Lower lobe of right lung (tissue), 2 donors: Measurements from ENCODE around the gene CNOT2. TPM values are rescaled to one million over a fixed set of nuclear protein-coding genes. Genes with fewer than 3 reads are reported as not detected.

ENCODE experiments used
- ATAC-seq, 2 donors: fragments of 200-7000 bp; cut with Tn5 transposase; one replicate each; pipeline ENCODE4 v1.9.1; 2020 to 2022; ENCODE audit warnings: mild to moderate bottlenecking in 2 of 2, moderate library complexity in 2 of 2
- DNase-seq: peaks from one replicate; pipeline ENCODE4 v3.0.0-alpha.2; 2020
- H3K27ac ChIP-seq: fragments of 200-600 bp; one replicate; pipeline ENCODE4 v1.8.0; 2022
- H3K27me3 ChIP-seq: fragments of 200-600 bp; one replicate; pipeline ENCODE4 v1.8.0; 2022; ENCODE audit warnings: low read depth
- H3K36me3 ChIP-seq: fragments of 200-600 bp; one replicate; pipeline ENCODE4 v1.8.0; 2022; ENCODE audit warnings: mild to moderate bottlenecking
- H3K4me1 ChIP-seq: fragments of 200-600 bp; one replicate; pipeline ENCODE4 v1.8.0; 2022
- H3K4me3 ChIP-seq: fragments of 200-600 bp; one replicate; pipeline ENCODE4 v1.8.0; 2022; ENCODE audit warnings: mild to moderate bottlenecking
- H3K9me3 ChIP-seq: fragments of 200-600 bp; one replicate; pipeline ENCODE4 v1.8.0; 2022
- CTCF ChIP-seq: fragments of 200-600 bp; IDR thresholded peaks from one replicate; pipeline ENCODE4 v1.8.0; 2022; ENCODE audit warnings: antibody characterized with exemption, mild to moderate bottlenecking
- intact Hi-C: fragments of 100-400 bp; cut with DNase I; formaldehyde crosslinking; loops from one replicate; pipeline ENCODE4 v1.11.0; 2022
- total RNA-seq: library from RNA; stranded (reverse); fragmentation: NEBNext Ultra II Directional; extraction: Animal tissue kit (Norgen Biotek cat#: 25700); gene quantifications from one replicate; pipeline ENCODE4 v1.2.1, GENCODE V29; 2021
- donor health status: DM: no; HTN: yes; CAD: no; lungs with severe emphysema.

CNOT2 gene
- total RNA-seq, 1 donor from 2014 or later: 66.2 TPM

- H3K36me3 ChIP-seq: no peaks in the 10 kb centered on the region
- peak in 1 of 2 donors; percentile 62 for ATAC-seq
- no peak for DNase-seq
- intact Hi-C loops: no loop called here
- no peaks in the 10 kb centered on the region for H3K9me3 ChIP-seq
- no peak overlapping the region for H3K27ac ChIP-seq
- no peak overlapping the region for H3K4me3 ChIP-seq
- TF ChIP-seq CTCF: no peak
- H3K27me3 ChIP-seq: no peaks in the 10 kb centered on the region
- H3K4me1 ChIP-seq: no peaks in the 10 kb centered on the region
Observed at GRCh38 chr12:70317781-70318180, 74.5 kb downstream of the CNOT2 start.

GRCh38 chr12:70319605-70320004 is 76.4 kb downstream of the CNOT2 start:
- H3K27ac ChIP-seq: no peak overlapping the region
- no peak overlapping the region for H3K4me3 ChIP-seq
- no peaks in the 10 kb centered on the region for H3K27me3 ChIP-seq
- peaks cover 4% of the 10 kb centered on the region for H3K36me3 ChIP-seq
- no peak for TF ChIP-seq CTCF
- ATAC-seq: no peak
- no peak for DNase-seq
- H3K9me3 ChIP-seq: no peaks in the 10 kb centered on the region
- intact Hi-C loops: no loop called here
- H3K4me1 ChIP-seq: no peaks in the 10 kb centered on the region

- Histone ChIP-seq H3K4me3 (no peak overlapping the region), H3K9me3 (no peaks in the 10 kb centered on the region), H3K27me3 (no peaks in the 10 kb centered on the region), H3K27ac (no peak overlapping the region), H3K36me3 (peaks cover 4% of the 10 kb centered on the region), H3K4me1 (no peaks in the 10 kb centered on the region)
- ATAC-seq: no peak
- intact Hi-C loops: no loop called here
- no peak for DNase-seq
- no peak for TF ChIP-seq CTCF
Observed at GRCh38 chr12:70321191-70321590, 78.0 kb downstream of the CNOT2 start.

GRCh38 chr12:70327541-70327940 is 84.3 kb downstream of the CNOT2 start:
- intact Hi-C loops: no loop called here
- no peak for DNase-seq
- H3K27ac ChIP-seq: no peak overlapping the region
- no peaks in the 10 kb centered on the region for H3K9me3 ChIP-seq
- no peaks in the 10 kb centered on the region for H3K27me3 ChIP-seq
- no peak for ATAC-seq
- H3K4me3 ChIP-seq: no peak overlapping the region
- peaks cover 9% of the 10 kb centered on the region for H3K36me3 ChIP-seq
- TF ChIP-seq CTCF: no peak
- H3K4me1 ChIP-seq: no peaks in the 10 kb centered on the region

GRCh38 chr12:70329728-70330127 is 86.5 kb downstream of the CNOT2 start:
- no peak for ATAC-seq
- Histone ChIP-seq H3K36me3 (peaks cover 5% of the 10 kb centered on the region), H3K27me3 (no peaks in the 10 kb centered on the region), H3K9me3 (no peaks in the 10 kb centered on the region), H3K27ac (no peak overlapping the region), H3K4me1 (no peaks in the 10 kb centered on the region), H3K4me3 (no peak overlapping the region)
- intact Hi-C loops: no loop called here
- TF ChIP-seq CTCF: no peak
- no peak for DNase-seq

DNA sequence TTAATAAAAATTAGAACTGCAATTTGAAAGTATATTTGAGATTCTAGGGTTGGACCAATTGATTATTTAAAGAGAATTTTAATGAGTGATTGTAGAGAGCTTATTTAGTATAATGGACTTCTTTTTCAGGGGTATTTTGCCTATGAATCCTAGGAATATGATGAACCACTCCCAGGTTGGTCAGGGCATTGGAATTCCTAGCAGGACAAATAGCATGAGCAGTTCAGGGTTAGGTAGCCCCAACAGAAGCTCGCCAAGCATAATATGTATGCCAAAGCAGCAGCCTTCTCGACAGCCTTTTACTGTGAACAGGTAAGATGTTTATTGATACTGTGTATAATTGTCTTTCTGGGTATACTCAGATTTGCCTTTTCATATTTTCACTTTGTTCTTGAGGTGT is 86.9 kb downstream of the CNOT2 start:
- intact Hi-C loops: no loop called here
- no peak overlapping the region for H3K27ac ChIP-seq

More for the DNA sequence above, 86.9 kb downstream of the CNOT2 start:
- H3K27me3 ChIP-seq: no peaks in the 10 kb centered on the region
- no peaks in the 10 kb centered on the region for H3K4me1 ChIP-seq
- H3K4me3 ChIP-seq: no peak overlapping the region
- ATAC-seq (no peak), DNase-seq (no peak)
- H3K36me3 ChIP-seq: peaks cover 5% of the 10 kb centered on the region
- no peaks in the 10 kb centered on the region for H3K9me3 ChIP-seq
- no peak for TF ChIP-seq CTCF
